Tibial artery (tissue), 4 donors: ENCODE results near the gene GPA33.
A peak's percentile ranks its signal among the peaks of the same experiment; 100 is the strongest.

Experiments used
- DNase-seq, 2 donors: peaks; one replicate each; pipeline ENCODE4 v3.0.0-alpha.2; 2019
- H3K27ac ChIP-seq, 2 donors: fragments of 200-600 bp; sonication (generic) in 1 of 2; 1 replicate in 1 of 2; 2 replicates in 1 of 2; pipeline ENCODE4 v1.5.1; 2018 to 2019; ENCODE audit warnings: mild to moderate bottlenecking in 1 of 2
- H3K27me3 ChIP-seq, 2 donors: fragments of 200-600 bp; sonication (generic) in 1 of 2; one replicate each; pipeline versions ENCODE4 v1.5.1 to v1.6.0; 2016 to 2019
- H3K36me3 ChIP-seq, 3 donors: fragments of 200-600 bp; sonication (generic) in 2 of 3; one replicate each; pipeline ENCODE4 v1.5.1; 2016 to 2019; ENCODE audit warnings: mild to moderate bottlenecking in 2 of 3
- H3K4me1 ChIP-seq, 4 donors: fragments of 200-600 bp; sonication (generic) in 2 of 4; 1 replicate in 3 of 4; 2 replicates in 1 of 4; pipeline ENCODE4 v1.5.1; 2016 to 2019
- H3K4me3 ChIP-seq, 2 donors: fragments of 200-600 bp; sonication (generic) in 1 of 2; 1 replicate in 1 of 2; 2 replicates in 1 of 2; pipeline ENCODE4 v1.5.1; 2018 to 2019; ENCODE audit warnings: mild to moderate bottlenecking in 2 of 2
- H3K9me3 ChIP-seq, 3 donors: fragments of 200-600 bp; sonication (generic) in 1 of 3; one replicate each; pipeline ENCODE4 v1.5.1; 2016 to 2019
- intact Hi-C: fragments of 100-400 bp; cut with DNase I; formaldehyde crosslinking; loops from one replicate; pipeline ENCODE4 v1.15.0; 2023; ENCODE audit warnings: low total_unique reads
- TF ChIP-seq, protein P1 (sequence below), 2 experiments: fragments of 200-600 bp in 1 of 2; fragments of 450-650 bp in 1 of 2; IDR thresholded peaks; one replicate each; pipeline ENCODE4 v1.5.1; 2017 to 2019; ENCODE audit warnings: antibody characterized with exemption in 2 of 2, mild to moderate bottlenecking in 1 of 2, moderate library complexity in 1 of 2

The GPA33 gene

GRCh38 chr1:167136191-167136614 is 46.0 kb upstream of the GPA33 start:
- no peaks in the 10 kb centered on the region for H3K36me3 ChIP-seq
- no peaks in the 10 kb centered on the region for H3K9me3 ChIP-seq
- intact Hi-C loops, result no loop called here
- DNase-seq, result peak in 1 of 2 donors; percentile 71
- TF ChIP-seq, protein P1, sequence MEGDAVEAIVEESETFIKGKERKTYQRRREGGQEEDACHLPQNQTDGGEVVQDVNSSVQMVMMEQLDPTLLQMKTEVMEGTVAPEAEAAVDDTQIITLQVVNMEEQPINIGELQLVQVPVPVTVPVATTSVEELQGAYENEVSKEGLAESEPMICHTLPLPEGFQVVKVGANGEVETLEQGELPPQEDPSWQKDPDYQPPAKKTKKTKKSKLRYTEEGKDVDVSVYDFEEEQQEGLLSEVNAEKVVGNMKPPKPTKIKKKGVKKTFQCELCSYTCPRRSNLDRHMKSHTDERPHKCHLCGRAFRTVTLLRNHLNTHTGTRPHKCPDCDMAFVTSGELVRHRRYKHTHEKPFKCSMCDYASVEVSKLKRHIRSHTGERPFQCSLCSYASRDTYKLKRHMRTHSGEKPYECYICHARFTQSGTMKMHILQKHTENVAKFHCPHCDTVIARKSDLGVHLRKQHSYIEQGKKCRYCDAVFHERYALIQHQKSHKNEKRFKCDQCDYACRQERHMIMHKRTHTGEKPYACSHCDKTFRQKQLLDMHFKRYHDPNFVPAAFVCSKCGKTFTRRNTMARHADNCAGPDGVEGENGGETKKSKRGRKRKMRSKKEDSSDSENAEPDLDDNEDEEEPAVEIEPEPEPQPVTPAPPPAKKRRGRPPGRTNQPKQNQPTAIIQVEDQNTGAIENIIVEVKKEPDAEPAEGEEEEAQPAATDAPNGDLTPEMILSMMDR (IDR thresholded peaks at IDR 0.05), result no peak
- H3K4me3 ChIP-seq, result no peak overlapping the region
- H3K4me1 ChIP-seq, result peaks cover 0 to 32% (median 5%) of the 10 kb centered on the region in 4 donors
- peak overlapping the region; percentile 53 to 75 for H3K27ac ChIP-seq
- no peaks in the 10 kb centered on the region for H3K27me3 ChIP-seq

DNA sequence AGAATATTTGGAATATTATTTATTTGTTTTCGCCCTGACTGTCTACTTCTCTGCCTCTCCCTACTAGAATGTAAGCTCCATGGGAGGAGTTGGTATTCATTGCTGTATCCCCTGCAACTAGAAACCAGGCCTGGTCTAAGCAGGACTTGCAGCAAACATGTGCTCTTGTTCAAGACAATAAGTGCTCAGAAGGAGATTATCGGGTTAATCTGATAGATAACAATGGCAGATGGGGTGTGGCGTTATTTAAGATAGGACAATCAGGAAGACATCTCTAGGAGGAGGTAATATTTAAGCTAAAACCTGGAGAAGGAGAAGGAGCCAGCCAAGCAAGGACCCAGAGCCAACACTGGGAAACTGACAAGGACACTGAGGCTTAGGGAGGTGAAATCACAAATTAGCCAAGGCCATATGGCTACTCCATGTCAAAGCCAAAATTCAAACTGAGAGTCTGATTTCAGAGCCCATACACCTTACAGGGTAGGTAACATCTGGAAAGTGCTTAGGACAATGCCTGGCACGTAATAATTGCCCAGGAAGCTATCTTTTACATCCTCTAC is 45.2 kb upstream of the GPA33 start:
- no peaks in the 10 kb centered on the region for H3K27me3 ChIP-seq
- intact Hi-C loops, result no loop called here
- TF ChIP-seq, protein P1 (IDR thresholded peaks at IDR 0.05), result no peak
- no peak for DNase-seq
- no peak overlapping the region for H3K4me3 ChIP-seq
- no peaks in the 10 kb centered on the region for H3K9me3 ChIP-seq
- peak overlapping the region; percentile 53 to 75 for H3K27ac ChIP-seq
- H3K4me1 ChIP-seq, result peaks cover 0 to 32% (median 5%) of the 10 kb centered on the region in 4 donors
- H3K36me3 ChIP-seq, result no peaks in the 10 kb centered on the region

GRCh38 chr1:167132301-167133010 is 42.3 kb upstream of the GPA33 start:
- Histone ChIP-seq H3K27ac (no peak overlapping the region), H3K27me3 (no peaks in the 10 kb centered on the region), H3K4me1 (peaks cover 0 to 23% (median 5%) of the 10 kb centered on the region in 4 donors), H3K36me3 (no peaks in the 10 kb centered on the region), H3K9me3 (no peaks in the 10 kb centered on the region), H3K4me3 (no peak overlapping the region)
- TF ChIP-seq, protein P1 (IDR thresholded peaks at IDR 0.05), result no peak
- intact Hi-C loops, result no loop called here
- no peak for DNase-seq

DNA sequence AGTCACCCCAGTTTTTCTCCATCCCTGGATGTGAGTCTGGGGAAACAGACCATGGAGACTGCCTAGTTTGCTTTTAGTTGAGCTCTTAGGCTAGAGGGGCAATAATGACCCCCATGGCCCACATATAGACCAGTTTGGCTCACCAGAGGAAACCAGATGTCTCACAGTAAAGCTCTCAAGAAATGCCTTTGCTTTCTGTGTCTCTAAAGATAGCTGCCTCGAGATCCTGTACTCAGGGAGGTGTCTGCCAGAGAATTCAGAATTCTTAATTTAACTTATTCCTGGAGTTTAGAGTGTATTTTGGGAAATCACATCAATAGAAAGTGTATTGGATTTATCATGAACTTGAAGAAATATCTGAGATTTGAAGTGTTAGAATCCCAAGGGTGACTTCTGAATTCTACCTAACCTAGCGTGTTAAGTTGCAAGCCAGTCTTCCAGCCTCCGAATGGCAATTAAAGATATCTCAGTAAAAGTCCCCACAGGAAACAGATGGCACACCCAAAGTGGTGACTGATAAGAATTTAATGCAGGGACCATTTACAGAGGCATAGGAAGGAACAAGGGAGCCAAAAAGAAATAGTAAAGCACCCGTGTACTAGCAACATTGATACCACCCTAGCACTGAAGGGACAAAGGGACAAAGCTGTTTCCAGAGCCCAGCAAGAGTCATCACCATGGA is 40.8 kb upstream of the GPA33 start:
- Histone ChIP-seq H3K36me3 (peaks cover 0 to 4% (median 0%) of the 10 kb centered on the region in 3 donors), H3K9me3 (no peaks in the 10 kb centered on the region), H3K27ac (no peak overlapping the region), H3K4me3 (no peak overlapping the region), H3K4me1 (peaks cover 0 to 8% (median 0%) of the 10 kb centered on the region in 4 donors), H3K27me3 (no peaks in the 10 kb centered on the region)
- TF ChIP-seq, protein P1 (IDR thresholded peaks at IDR 0.05), result no peak
- intact Hi-C loops, result no loop called here
- no peak for DNase-seq

DNA sequence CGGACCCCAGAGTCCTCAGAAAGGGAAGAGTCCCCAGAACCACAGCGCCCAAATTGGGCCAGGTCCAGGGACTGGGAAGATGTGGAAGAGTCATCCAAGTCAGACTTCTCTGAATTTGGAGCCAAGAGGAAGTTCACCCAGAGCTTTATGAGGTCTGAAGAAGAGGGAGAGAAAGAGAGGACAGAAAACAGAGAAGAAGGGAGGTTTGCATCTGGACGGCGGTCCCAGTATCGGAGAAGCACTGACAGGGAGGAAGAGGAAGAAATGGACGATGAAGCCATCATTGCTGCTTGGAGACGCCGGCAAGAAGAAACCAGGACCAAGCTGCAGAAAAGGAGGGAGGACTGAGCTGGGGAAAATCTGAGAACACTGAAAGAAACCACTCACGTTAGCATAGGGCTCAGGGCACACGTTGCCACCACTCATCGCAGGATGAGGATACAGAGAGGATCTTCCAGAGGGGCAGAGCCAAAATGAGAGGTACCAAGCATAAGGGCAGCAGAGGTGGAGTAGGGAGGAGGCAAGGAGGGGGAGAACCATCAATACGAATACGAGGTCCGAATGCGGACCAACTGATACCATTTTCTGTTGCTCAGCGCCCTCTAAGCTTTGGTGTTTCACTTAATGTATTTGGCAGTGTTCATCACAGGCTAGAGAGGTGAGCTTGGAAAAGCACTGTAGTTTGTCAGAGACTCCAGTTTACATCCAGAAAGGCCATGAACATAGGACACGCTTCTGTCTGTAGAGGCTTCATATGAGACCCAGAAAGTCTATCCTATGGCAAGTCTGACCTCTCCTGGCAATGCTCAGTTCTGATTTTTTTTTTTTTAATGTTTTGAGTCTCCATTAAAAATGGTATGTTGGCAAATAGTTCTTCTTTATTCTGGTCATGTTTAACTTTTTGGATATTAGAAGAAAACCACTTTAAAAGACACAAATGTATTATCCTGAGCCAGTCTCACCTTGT is 38.4 kb upstream of the GPA33 start:
- intact Hi-C loops, result no loop called here
- no peak for DNase-seq

More for the DNA sequence above, 38.4 kb upstream of the GPA33 start:
- Histone ChIP-seq H3K4me1 (no peaks in the 10 kb centered on the region), H3K27me3 (no peaks in the 10 kb centered on the region), H3K27ac (no peak overlapping the region), H3K4me3 (no peak overlapping the region), H3K36me3 (peaks cover 0 to 8% (median 0%) of the 10 kb centered on the region in 3 donors), H3K9me3 (no peaks in the 10 kb centered on the region)
- TF ChIP-seq, protein P1 (IDR thresholded peaks at IDR 0.05), result no peak
